Large intestine (tissue), 12 donors: ENCODE results near the gene TANGO2. TPM values are rescaled to one million over a fixed set of nuclear protein-coding genes. Genes with fewer than 3 reads are reported as not detected.

Experiments
- DNase-seq, 2 donors: peaks; one replicate each; pipeline versions ENCODE4 v3.0.0 to v3.0.0-alpha.2; 2013
- H3K27ac ChIP-seq: one replicate; pipeline ENCODE4 v1.5.1; 2013; ENCODE audit warnings: low read length
- H3K27me3 ChIP-seq: 2 replicates; pipeline ENCODE4 v1.6.1; 2013; ENCODE audit warnings: low read length; ENCODE audit not compliant: control insufficient read depth, insufficient read depth
- H3K36me3 ChIP-seq: 2 replicates; pipeline ENCODE4 v1.6.1; 2013; ENCODE audit warnings: low read length; ENCODE audit not compliant: control insufficient read depth, insufficient read depth
- H3K4me1 ChIP-seq: one replicate; pipeline ENCODE4 v1.6.1; 2013; ENCODE audit warnings: low read length; ENCODE audit not compliant: control insufficient read depth, insufficient read depth
- H3K4me3 ChIP-seq: one replicate; pipeline ENCODE4 v1.5.1; 2013; ENCODE audit warnings: low read length
- H3K9me3 ChIP-seq: one replicate; pipeline ENCODE4 v1.6.1; 2013; ENCODE audit warnings: mild to moderate bottlenecking, low read depth, low read length, moderate library complexity; ENCODE audit not compliant: control insufficient read depth
- WGBS: methylation state at CpG from one replicate; pipeline ENCODE4 v1.1.5; 2013; ENCODE audit warnings: low lambda C conversion rate; ENCODE audit not compliant: insufficient coverage; 5-methylcytosine and 5-hydroxymethylcytosine counted together
- long read RNA-seq, 11 donors: transcript quantifications; one replicate each; lab custom pipeline, GENCODE V29; 2026
- polyA plus RNA-seq: library from polyadenylated mRNA; unstranded; fragments of 120-200 nt; gene quantifications from one replicate; pipeline ENCODE4 v1.2.1, GENCODE V29; 2013

The TANGO2 gene
- 16.5 TPM for polyA plus RNA-seq
- long read RNA-seq, donor 1, partial matches to known transcripts: 0 of 2 reads
- long read RNA-seq, donor 1, other reads (novel, unspliced or antisense): 0 of 2 reads
- long read RNA-seq, donor 2, partial matches to known transcripts: 0 of 3 reads
- long read RNA-seq, donor 2, other reads (novel, unspliced or antisense): 0 of 3 reads
- long read RNA-seq, donor 3, partial matches to known transcripts: 0 of 3 reads
- long read RNA-seq, donor 3, other reads (novel, unspliced or antisense): 0 of 3 reads
- long read RNA-seq, donor 4: 0 reads
- long read RNA-seq, donor 5: 0 reads
- long read RNA-seq, donor 6: 0 reads
- long read RNA-seq, donor 7: 0 reads
- long read RNA-seq, donor 8, partial matches to known transcripts: 0 of 1 reads
- long read RNA-seq, donor 8, other reads (novel, unspliced or antisense): 0 of 1 reads
- long read RNA-seq, donor 9: 0 reads
- long read RNA-seq, donor 10: 0 reads
- long read RNA-seq, donor 11: 0 reads

DNA sequence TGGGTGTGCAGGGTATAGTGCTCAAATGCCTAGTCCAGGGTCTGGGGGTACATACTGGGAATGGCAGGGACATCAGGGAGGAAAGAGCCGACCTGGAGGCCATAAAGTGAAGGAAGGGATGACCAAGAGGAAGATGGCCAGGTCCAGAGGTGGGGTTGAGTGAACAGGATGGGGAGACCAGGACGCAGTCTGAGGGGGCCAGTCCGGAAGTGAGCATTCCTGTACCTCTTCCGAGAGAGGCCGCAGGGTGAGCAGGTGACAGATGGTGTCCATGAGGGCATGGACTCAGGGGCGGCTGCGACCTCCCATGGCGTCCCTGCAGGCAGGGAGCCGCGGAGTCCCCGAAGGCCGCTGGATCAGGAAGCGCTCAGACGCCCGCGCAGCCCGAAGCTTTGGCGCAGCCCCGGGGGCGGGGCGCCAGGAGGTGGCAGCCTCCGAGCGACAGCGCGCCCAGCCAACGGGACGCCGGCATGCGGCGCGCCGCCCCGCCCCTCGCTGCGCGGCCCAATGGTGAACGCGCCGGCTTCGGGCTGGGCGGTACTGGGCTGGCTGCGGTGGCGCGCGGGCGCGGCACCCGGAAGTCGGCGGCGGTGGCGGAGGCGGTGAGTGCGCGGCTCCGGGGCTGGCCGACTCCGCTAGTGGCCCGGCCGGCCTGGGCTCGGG, at the start of gene TANGO2:
TANGO2 (plus strand) TSS at position 578 of the 663 bp plus-strand sequence. CDS start 15,689 bp downstream, outside the sequence.
- Histone ChIP-seq H3K4me3 (peak within 1 kb of the TSS; percentile 85), H3K36me3 (no peaks in the 10 kb centered on the region), H3K27ac (peak within 1 kb of the TSS; percentile 28), H3K4me1 (peaks cover 16% of the 10 kb centered on the region), H3K9me3 (no peaks in the 10 kb centered on the region), H3K27me3 (peaks cover 33% of the 10 kb centered on the region)
- peak; percentile 94 to 95 for DNase-seq
- WGBS: no CpG with 5 or more reads among the region's 61 CpGs

DNA sequence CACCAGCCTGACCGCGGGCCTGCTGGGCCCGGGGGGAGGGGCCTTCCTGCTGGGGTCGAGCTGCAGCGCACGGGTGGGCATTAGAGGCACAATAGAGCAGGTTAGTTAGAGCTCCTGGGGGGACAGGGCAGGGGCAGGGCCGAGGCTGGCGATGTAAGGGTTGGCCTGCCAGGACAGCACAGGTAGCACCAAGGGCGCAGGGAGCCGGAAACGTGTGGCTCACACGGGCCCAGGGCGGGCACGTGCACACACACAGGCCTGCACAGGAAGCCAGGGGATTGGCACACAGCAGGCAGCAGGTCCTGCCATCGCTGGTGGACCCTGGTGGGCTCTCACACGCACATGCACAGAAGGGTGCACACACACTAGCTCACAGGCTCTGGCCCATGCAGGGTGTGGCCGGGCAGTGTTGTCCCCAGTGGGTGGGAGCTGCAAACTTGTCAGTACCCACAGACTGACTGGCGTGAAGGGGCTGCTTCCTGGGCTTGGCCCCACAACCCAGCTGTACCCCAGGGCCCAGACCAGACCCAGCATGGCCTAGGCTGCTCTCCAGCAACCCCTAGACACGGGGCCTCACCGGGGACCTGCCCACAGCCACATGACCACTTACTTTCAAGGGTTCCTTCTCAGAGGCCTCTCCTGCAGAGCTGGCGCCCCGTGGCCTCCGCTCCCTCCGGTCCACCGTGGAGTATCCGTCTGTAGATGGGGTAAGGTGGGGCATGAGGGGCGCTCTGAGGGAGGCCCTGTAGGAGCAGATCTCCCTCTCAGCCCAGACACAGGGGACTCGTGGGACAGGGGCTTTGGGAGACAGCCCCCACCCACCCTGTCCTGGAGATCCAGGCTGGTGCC, 49.4 kb upstream of the TANGO2 start:
- Histone ChIP-seq H3K36me3 (peaks cover 58% of the 10 kb centered on the region), H3K4me3 (no peak overlapping the region), H3K9me3 (peaks cover 7% of the 10 kb centered on the region), H3K27ac (peak overlapping the region; percentile 54), H3K27me3 (no peaks in the 10 kb centered on the region), H3K4me1 (peaks cover 27% of the 10 kb centered on the region)
- no CpG with 5 or more reads among the region's 28 CpGs for WGBS
- peak in 1 of 2 donors; percentile 74 for DNase-seq

GRCh38 chr22:19972251-19972650, 48.7 kb upstream of the TANGO2 start:
- no peaks in the 10 kb centered on the region for H3K27me3 ChIP-seq
- peaks cover 27% of the 10 kb centered on the region for H3K4me1 ChIP-seq
- DNase-seq: no peak
- WGBS: no CpG with 5 or more reads among the region's 9 CpGs
- peak overlapping the region; percentile 54 for H3K27ac ChIP-seq
- peaks cover 7% of the 10 kb centered on the region for H3K9me3 ChIP-seq
- peaks cover 51% of the 10 kb centered on the region for H3K36me3 ChIP-seq
- H3K4me3 ChIP-seq: no peak overlapping the region

DNA sequence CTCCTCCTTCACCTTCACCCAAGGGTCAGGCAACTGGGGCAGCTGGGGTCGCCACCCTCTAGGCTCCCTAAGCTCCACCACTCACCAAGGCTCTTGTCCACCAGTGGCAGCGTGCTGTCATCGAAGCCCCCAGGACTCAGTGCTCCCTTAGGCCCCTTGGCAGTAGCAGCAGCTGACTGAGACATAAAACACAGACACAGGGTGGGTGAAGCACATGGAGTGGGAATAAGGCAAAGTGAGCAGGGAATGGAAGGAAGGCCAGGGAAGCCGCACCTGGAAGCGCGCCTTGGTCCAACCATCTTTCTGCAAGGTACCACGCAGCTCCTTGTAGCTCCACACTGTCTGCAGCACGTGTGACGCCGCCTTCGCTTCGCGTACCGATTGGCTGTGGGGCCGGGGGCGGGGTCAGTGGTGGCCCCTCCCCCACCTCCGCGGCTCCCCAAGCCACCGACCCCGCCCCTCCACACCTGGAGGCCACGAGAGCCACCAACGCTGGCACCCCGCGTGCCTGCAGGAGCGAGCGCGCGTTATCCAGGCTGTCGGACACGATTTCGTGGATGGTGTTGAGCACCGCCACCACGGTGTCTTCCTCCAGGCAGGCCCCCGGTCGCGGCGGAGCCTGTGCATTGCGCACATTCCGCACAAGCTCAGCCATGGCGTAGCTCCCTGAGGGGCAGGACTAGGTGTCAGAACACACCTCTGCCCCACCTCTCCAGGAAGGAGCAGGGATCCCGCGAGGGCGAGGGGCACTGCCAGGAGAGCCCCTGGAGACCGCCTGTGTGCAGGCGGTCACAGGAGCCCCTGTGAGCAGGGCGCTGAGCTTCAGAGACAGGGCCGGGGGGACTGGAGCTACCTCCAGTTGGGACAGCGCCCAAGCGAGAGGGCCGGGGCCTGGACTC, 48.0 kb upstream of the TANGO2 start:
- no peak overlapping the region for H3K4me3 ChIP-seq
- H3K27me3 ChIP-seq: no peaks in the 10 kb centered on the region
- H3K9me3 ChIP-seq: peaks cover 7% of the 10 kb centered on the region
- WGBS: no CpG with 5 or more reads among the region's 50 CpGs
- H3K4me1 ChIP-seq: peaks cover 27% of the 10 kb centered on the region
- H3K36me3 ChIP-seq: peaks cover 47% of the 10 kb centered on the region
- H3K27ac ChIP-seq: no peak overlapping the region
- DNase-seq: no peak

- Histone ChIP-seq H3K36me3 (peaks cover 43% of the 10 kb centered on the region), H3K9me3 (peaks cover 4% of the 10 kb centered on the region), H3K4me3 (no peak overlapping the region), H3K27me3 (no peaks in the 10 kb centered on the region), H3K4me1 (peaks cover 27% of the 10 kb centered on the region), H3K27ac (no peak overlapping the region)
- no peak for DNase-seq
- no CpG with 5 or more reads among the region's 46 CpGs for WGBS
Measured at GRCh38 chr22:19973551-19974267, 47.2 kb upstream of the TANGO2 start.

DNA sequence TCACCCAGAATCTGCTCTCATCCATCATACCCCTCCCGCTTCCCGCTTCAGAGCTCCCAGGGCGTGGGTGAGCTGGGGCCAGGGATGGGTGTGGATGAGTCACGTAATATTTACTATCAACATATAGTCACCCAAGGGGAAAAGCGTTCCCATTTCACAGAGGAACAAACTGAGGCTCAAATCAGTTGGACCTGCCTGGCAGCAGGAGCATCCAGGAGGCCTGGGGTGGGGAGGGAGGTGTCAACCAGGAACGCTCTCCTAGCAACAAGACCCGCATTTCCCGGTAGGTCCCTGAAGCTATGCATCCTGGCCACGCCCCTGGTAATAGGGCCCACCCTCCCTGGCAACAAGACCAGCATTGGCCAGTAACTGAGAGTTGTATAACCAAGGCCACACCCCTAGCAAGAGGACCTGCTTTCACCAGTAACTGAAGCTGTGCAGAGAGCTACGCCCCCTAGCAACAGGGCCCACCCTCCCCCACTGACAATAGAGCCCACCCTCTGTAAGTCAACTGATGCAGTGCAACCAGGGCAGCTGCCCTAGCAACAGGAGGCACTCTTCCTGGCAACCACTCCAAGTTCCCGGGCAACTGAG, 46.5 kb upstream of the TANGO2 start:
- WGBS: no CpG with 5 or more reads among the region's 11 CpGs
- peaks cover 27% of the 10 kb centered on the region for H3K4me1 ChIP-seq
- H3K27me3 ChIP-seq: no peaks in the 10 kb centered on the region
- DNase-seq: peak; percentile 64 to 71
- H3K36me3 ChIP-seq: peaks cover 43% of the 10 kb centered on the region
- H3K27ac ChIP-seq: no peak overlapping the region
- H3K4me3 ChIP-seq: no peak overlapping the region
- H3K9me3 ChIP-seq: peaks cover 4% of the 10 kb centered on the region

GRCh38 chr22:19974935-19975706, 45.8 kb upstream of the TANGO2 start:
- Histone ChIP-seq H3K4me3 (no peak overlapping the region), H3K27ac (no peak overlapping the region), H3K27me3 (no peaks in the 10 kb centered on the region), H3K4me1 (peaks cover 25% of the 10 kb centered on the region), H3K9me3 (peaks cover 4% of the 10 kb centered on the region), H3K36me3 (peaks cover 40% of the 10 kb centered on the region)
- no CpG with 5 or more reads among the region's 13 CpGs for WGBS
- DNase-seq: no peak

- no peak for DNase-seq
- Histone ChIP-seq H3K9me3 (peaks cover 4% of the 10 kb centered on the region), H3K36me3 (peaks cover 41% of the 10 kb centered on the region), H3K4me1 (peaks cover 21% of the 10 kb centered on the region), H3K27ac (no peak overlapping the region), H3K4me3 (no peak overlapping the region), H3K27me3 (no peaks in the 10 kb centered on the region)
- no CpG with 5 or more reads among the region's 4 CpGs for WGBS
Measured at GRCh38 chr22:19975707-19976035, 45.2 kb upstream of the TANGO2 start.
